Renal pelvis (tissue), 4 donors: ENCODE measurements around the gene BICRAL. TPM values are rescaled to one million over a fixed set of nuclear protein-coding genes. Genes with fewer than 3 reads are reported as not detected.
"Not testable (repeated sequence)": the region's sequence is repeated elsewhere in the genome, so short reads cannot be mapped to it uniquely, and the experiment has no call there.

ENCODE experiments used
- DNase-seq: peaks from one replicate; pipeline ENCODE4 v3.0.0-alpha.2; 2013
- polyA plus RNA-seq, 3 donors: library from polyadenylated mRNA; unstranded; fragments of 120-200 nt; gene quantifications; one replicate each; pipeline ENCODE4 v1.2.1, GENCODE V29; 2013; ENCODE audit not compliant: insufficient read length in 3 of 3

Gene BICRAL
- polyA plus RNA-seq, 3 donors = 13.9 to 17.3 (median 15.2) TPM

- DNase-seq = no peak
Measured at GRCh38 chr6:42791706-42792320, 10.0 kb downstream of the BICRAL start.

- no peak for DNase-seq
Measured at GRCh38 chr6:42795651-42796050, 13.8 kb downstream of the BICRAL start.

- DNase-seq = no peak
Measured at GRCh38 chr6:42796171-42796570, 14.3 kb downstream of the BICRAL start.

GRCh38 chr6:42797696-42798095, 15.8 kb downstream of the BICRAL start:
- not testable (repeated sequence) for DNase-seq

- DNase-seq = no peak
Measured at GRCh38 chr6:42805297-42805861, 23.5 kb downstream of the BICRAL start.

- not testable (repeated sequence) for DNase-seq
Measured at GRCh38 chr6:42806359-42806758, 24.5 kb downstream of the BICRAL start.

GRCh38 chr6:42808492-42809483, 26.9 kb downstream of the BICRAL start:
- no peak for DNase-seq

- no peak for DNase-seq
Measured at GRCh38 chr6:42813074-42813645, 31.3 kb downstream of the BICRAL start.

- DNase-seq = no peak
Measured at GRCh38 chr6:42813906-42814444, 32.1 kb downstream of the BICRAL start.

- DNase-seq = not testable (repeated sequence)
Measured at GRCh38 chr6:42815726-42816125, 33.9 kb downstream of the BICRAL start.

GRCh38 chr6:42817907-42818306, 36.1 kb downstream of the BICRAL start:
- no peak for DNase-seq

- DNase-seq = no peak
Measured at GRCh38 chr6:42818416-42818815, 36.6 kb downstream of the BICRAL start.

- DNase-seq = no peak
Measured at GRCh38 chr6:42818878-42819277, 37.0 kb downstream of the BICRAL start.

GRCh38 chr6:42819803-42820511, 38.1 kb downstream of the BICRAL start:
- no peak for DNase-seq

GRCh38 chr6:42820512-42821340, 38.9 kb downstream of the BICRAL start:
- no peak for DNase-seq

GRCh38 chr6:42821341-42821668, 39.5 kb downstream of the BICRAL start:
- no peak for DNase-seq

- DNase-seq = no peak
Measured at GRCh38 chr6:42821846-42822245, 40.0 kb downstream of the BICRAL start.

- DNase-seq = no peak
Measured at GRCh38 chr6:42829561-42830092, 47.8 kb downstream of the BICRAL start.

GRCh38 chr6:42831237-42831636, 49.4 kb downstream of the BICRAL start:
- no peak for DNase-seq

- DNase-seq = no peak
Measured at GRCh38 chr6:42834056-42834455, 52.2 kb downstream of the BICRAL start.
